HepG2 (cell line): ENCODE measurements around the gene PIEZO1. TPM values are rescaled to one million over a fixed set of nuclear protein-coding genes. Genes with fewer than 3 reads are reported as not detected.
A peak's percentile ranks its signal among the peaks of the same experiment; 100 is the strongest.

Experiments used
- CAMTA2 ChIP-seq: sonication (generic); formaldehyde crosslinking; IDR thresholded peaks from 2 replicates; pipeline ENCODE4 v1.4.0; 2020; ENCODE audit warnings: mild to moderate bottlenecking, missing genetic modification reagents, borderline replicate concordance
- EP300 ChIP-seq, 3 experiments: sonication (generic) in 1 of 3; formaldehyde crosslinking in 1 of 3; IDR thresholded peaks; 2 replicates each; pipeline versions ENCODE4 v1.5.1 to v1.6.1; 2011 to 2020; ENCODE audit warnings: low read depth in 2 of 3, low read length in 2 of 3, borderline replicate concordance in 1 of 3, improper control_type of control experiment in 1 of 3, mild to moderate bottlenecking in 1 of 3, missing genetic modification reagents in 1 of 3, moderate library complexity in 1 of 3
- GABPB1 ChIP-seq: IDR thresholded peaks from 2 replicates; pipeline ENCODE4 v1.6.1; 2016; ENCODE audit warnings: mild to moderate bottlenecking, missing genetic modification reagents, moderate library complexity, missing compliant biosample characterization
- HIVEP1 ChIP-seq: sonication (generic); formaldehyde crosslinking; IDR thresholded peaks from 2 replicates; pipeline ENCODE4 v1.4.0; 2020; ENCODE audit warnings: mild to moderate bottlenecking, missing genetic modification reagents
- HNRNPL ChIP-seq: fragments of 200-400 bp; formaldehyde crosslinking; IDR thresholded peaks from 2 replicates; pipeline ENCODE4 v1.6.1; 2017; ENCODE audit warnings: mild to moderate bottlenecking, low read depth, low read length
- MED13 ChIP-seq: sonication (generic); formaldehyde crosslinking; IDR thresholded peaks from 2 replicates; pipeline ENCODE4 v1.5.0; 2020; ENCODE audit warnings: missing genetic modification reagents
- PHF21A ChIP-seq: sonication (generic); formaldehyde crosslinking; IDR thresholded peaks from 2 replicates; pipeline ENCODE4 v1.5.0; 2020; ENCODE audit warnings: mild to moderate bottlenecking, missing genetic modification reagents
- POLR2AphosphoS5 ChIP-seq: IDR thresholded peaks from 2 replicates; pipeline ENCODE4 v1.6.1; 2012; ENCODE audit warnings: low read depth, low read length
- RBM39 ChIP-seq: fragments of 200-400 bp; formaldehyde crosslinking; IDR thresholded peaks from one replicate; pipeline ENCODE4 v1.6.1; 2018; ENCODE audit warnings: antibody characterized with exemption, mild to moderate bottlenecking, low read depth, low read length; ENCODE audit not compliant: poor library complexity, severe bottlenecking
- ZFX ChIP-seq: sonication (generic); formaldehyde crosslinking; IDR thresholded peaks from 2 replicates; pipeline ENCODE4 v1.4.0; 2020; ENCODE audit warnings: mild to moderate bottlenecking, low read depth, missing genetic modification reagents, moderate library complexity
- ZNF253 ChIP-seq: sonication (generic); formaldehyde crosslinking; IDR thresholded peaks from 2 replicates; pipeline ENCODE4 v1.8.0; 2022; ENCODE audit warnings: mild to moderate bottlenecking, missing genetic modification reagents, borderline replicate concordance
- ZNF556 ChIP-seq: sonication (generic); formaldehyde crosslinking; IDR thresholded peaks from 2 replicates; pipeline ENCODE4 v1.4.0; 2020; ENCODE audit warnings: mild to moderate bottlenecking, missing genetic modification reagents, borderline replicate concordance
- ZNF883 ChIP-seq: sonication (generic); formaldehyde crosslinking; IDR thresholded peaks from 2 replicates; pipeline ENCODE4 v1.5.1; 2020; ENCODE audit warnings: mild to moderate bottlenecking, missing genetic modification reagents; ENCODE audit errors: not compliant biosample characterization
- polyA plus RNA-seq, 8 experiments: library from polyadenylated mRNA; depleted of rRNA in 3 of 8; stranded (reverse) in 7 of 8; unstranded in 1 of 8; fragments of >200 nt; fragmentation: Illumina TruSeq in 4 of 8; extraction: Trizol in 4 of 8; gene quantifications; 2 replicates each; pipeline versions ENCODE4 v1.2.1 to v1.2.3, GENCODE V29; 2011 to 2016; ENCODE audit warnings: low read depth in 4 of 8, missing spikeins in 1 of 8, mixed read lengths in 1 of 8; ENCODE audit not compliant: insufficient read depth in 1 of 8
- total RNA-seq, 5 experiments: library from RNA; depleted of rRNA; stranded (reverse); fragments of >200 nt; fragmentation: Illumina TruSeq; extraction: Trizol; gene quantifications; 2 replicates each; pipeline ENCODE4 v1.2.3, GENCODE V29; 2016; ENCODE audit warnings: low read depth in 1 of 5
- TF ChIP-seq, protein P1 (sequence below): sonication (generic); formaldehyde crosslinking; IDR thresholded peaks from 2 replicates; pipeline ENCODE4 v1.4.0; 2020; ENCODE audit warnings: mild to moderate bottlenecking, missing genetic modification reagents
- TF ChIP-seq, protein P2 (sequence below): sonication (generic); formaldehyde crosslinking; IDR thresholded peaks from 2 replicates; pipeline ENCODE4 v1.4.0; 2020; ENCODE audit warnings: mild to moderate bottlenecking, missing genetic modification reagents
- TF ChIP-seq, protein P3 (sequence below): sonication (generic); formaldehyde crosslinking; IDR thresholded peaks from 2 replicates; pipeline ENCODE4 v1.4.0; 2020; ENCODE audit warnings: missing genetic modification reagents
- TF ChIP-seq, protein P4 (sequence below): sonication (generic); formaldehyde crosslinking; IDR thresholded peaks from 2 replicates; pipeline ENCODE4 v1.8.0; 2022; ENCODE audit warnings: mild to moderate bottlenecking, missing genetic modification reagents, borderline replicate concordance

The PIEZO1 gene
- total and polyA plus RNA-seq, 2 of the 13 experiments (the other 11 are each of a cell fraction or from before 2014, with no cell fraction given): 67.9 to 85.0 TPM

DNA sequence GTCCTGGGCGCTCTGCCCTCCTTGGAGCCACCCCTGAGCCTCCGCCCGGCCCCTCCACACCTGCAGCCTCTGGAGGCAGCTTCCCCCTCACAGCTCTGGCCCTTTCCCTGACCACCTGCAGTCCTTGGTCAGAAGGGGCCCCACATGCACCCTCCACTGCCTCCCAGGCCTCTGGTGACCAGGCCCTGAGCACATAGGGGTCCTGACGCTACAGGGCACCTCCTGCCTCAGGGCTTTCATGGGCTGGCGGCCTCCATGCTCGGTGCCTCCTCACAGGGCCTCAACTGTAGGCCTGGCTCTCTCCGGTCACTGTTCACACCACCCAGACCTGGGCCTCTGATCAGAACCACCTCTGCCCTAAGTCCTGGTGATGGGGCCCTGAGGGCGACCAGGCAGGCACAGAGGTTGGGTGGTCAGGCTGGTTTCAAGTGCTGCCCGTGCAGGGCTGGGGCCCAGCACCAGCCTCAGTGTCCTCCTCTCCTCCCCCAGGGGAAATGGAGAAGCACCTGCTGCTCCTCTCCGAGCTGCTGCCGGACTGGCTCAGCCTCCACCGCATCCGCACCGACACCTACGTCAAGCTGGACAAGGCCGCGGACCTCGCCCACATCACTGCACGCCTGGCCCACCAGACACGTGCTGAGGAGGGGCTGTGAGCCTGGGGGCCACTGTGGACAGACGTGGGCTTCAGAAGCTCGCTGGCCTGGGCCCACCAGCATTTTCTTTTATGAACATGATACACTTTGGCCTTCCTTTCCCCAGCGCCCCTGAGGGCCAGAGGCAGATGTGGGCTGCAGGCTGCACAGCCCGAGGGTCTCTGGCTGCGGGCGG is 22.8 kb upstream of the PIEZO1 start (continued):
- TF ChIP-seq CAMTA2: 0 out of 2 replicates have a peak, but pooled peaks have one; percentile 66
- TF ChIP-seq RBM39: peak; percentile 0
- peak; percentile 2; the same call in 1 of the 2 replicates for TF ChIP-seq GABPB1 (CRISPR knock-in tag)
- TF ChIP-seq HNRNPL: peak; percentile 67
- TF ChIP-seq ZNF556: 0 out of 2 replicates have a peak, but pooled peaks have one; percentile 14
- TF ChIP-seq PHF21A (CRISPR knock-in tag): no peak
- TF ChIP-seq, protein P1, sequence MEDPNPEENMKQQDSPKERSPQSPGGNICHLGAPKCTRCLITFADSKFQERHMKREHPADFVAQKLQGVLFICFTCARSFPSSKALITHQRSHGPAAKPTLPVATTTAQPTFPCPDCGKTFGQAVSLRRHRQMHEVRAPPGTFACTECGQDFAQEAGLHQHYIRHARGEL (CRISPR knock-in tag): peak; percentile 48; the same call in 1 of the 2 replicates
- peak; percentile 18; the same call in 1 of the 2 replicates for TF ChIP-seq ZFX (CRISPR knock-in tag)
- peak; percentile 15; the same call in 1 of the 2 replicates for TF ChIP-seq POLR2AphosphoS5
- TF ChIP-seq EP300 (IDR thresholded peaks at IDR 0.05; ENCODE audit: low read depth in 2 of 2, low read length in 2 of 2): no peak
- TF ChIP-seq EP300 (CRISPR knock-in tag; IDR thresholded peaks at IDR 0.05; ENCODE audit: borderline replicate concordance): no peak
- TF ChIP-seq, protein P2, sequence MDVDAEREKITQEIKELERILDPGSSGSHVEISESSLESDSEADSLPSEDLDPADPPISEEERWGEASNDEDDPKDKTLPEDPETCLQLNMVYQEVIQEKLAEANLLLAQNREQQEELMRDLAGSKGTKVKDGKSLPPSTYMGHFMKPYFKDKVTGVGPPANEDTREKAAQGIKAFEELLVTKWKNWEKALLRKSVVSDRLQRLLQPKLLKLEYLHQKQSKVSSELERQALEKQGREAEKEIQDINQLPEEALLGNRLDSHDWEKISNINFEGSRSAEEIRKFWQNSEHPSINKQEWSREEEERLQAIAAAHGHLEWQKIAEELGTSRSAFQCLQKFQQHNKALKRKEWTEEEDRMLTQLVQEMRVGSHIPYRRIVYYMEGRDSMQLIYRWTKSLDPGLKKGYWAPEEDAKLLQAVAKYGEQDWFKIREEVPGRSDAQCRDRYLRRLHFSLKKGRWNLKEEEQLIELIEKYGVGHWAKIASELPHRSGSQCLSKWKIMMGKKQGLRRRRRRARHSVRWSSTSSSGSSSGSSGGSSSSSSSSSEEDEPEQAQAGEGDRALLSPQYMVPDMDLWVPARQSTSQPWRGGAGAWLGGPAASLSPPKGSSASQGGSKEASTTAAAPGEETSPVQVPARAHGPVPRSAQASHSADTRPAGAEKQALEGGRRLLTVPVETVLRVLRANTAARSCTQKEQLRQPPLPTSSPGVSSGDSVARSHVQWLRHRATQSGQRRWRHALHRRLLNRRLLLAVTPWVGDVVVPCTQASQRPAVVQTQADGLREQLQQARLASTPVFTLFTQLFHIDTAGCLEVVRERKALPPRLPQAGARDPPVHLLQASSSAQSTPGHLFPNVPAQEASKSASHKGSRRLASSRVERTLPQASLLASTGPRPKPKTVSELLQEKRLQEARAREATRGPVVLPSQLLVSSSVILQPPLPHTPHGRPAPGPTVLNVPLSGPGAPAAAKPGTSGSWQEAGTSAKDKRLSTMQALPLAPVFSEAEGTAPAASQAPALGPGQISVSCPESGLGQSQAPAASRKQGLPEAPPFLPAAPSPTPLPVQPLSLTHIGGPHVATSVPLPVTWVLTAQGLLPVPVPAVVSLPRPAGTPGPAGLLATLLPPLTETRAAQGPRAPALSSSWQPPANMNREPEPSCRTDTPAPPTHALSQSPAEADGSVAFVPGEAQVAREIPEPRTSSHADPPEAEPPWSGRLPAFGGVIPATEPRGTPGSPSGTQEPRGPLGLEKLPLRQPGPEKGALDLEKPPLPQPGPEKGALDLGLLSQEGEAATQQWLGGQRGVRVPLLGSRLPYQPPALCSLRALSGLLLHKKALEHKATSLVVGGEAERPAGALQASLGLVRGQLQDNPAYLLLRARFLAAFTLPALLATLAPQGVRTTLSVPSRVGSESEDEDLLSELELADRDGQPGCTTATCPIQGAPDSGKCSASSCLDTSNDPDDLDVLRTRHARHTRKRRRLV (CRISPR knock-in tag): no peak
- 0 out of 2 replicates have a peak, but pooled peaks have one; percentile 24 for TF ChIP-seq MED13 (CRISPR knock-in tag)
- TF ChIP-seq ZNF253 (CRISPR knock-in tag): 0 out of 2 replicates have a peak, but pooled peaks have one; percentile 12
- TF ChIP-seq ZNF883 (CRISPR knock-in tag): no peak
- 0 out of 2 replicates have a peak, but pooled peaks have one; percentile 11 for TF ChIP-seq HIVEP1 (CRISPR knock-in tag)
- TF ChIP-seq, protein P3, sequence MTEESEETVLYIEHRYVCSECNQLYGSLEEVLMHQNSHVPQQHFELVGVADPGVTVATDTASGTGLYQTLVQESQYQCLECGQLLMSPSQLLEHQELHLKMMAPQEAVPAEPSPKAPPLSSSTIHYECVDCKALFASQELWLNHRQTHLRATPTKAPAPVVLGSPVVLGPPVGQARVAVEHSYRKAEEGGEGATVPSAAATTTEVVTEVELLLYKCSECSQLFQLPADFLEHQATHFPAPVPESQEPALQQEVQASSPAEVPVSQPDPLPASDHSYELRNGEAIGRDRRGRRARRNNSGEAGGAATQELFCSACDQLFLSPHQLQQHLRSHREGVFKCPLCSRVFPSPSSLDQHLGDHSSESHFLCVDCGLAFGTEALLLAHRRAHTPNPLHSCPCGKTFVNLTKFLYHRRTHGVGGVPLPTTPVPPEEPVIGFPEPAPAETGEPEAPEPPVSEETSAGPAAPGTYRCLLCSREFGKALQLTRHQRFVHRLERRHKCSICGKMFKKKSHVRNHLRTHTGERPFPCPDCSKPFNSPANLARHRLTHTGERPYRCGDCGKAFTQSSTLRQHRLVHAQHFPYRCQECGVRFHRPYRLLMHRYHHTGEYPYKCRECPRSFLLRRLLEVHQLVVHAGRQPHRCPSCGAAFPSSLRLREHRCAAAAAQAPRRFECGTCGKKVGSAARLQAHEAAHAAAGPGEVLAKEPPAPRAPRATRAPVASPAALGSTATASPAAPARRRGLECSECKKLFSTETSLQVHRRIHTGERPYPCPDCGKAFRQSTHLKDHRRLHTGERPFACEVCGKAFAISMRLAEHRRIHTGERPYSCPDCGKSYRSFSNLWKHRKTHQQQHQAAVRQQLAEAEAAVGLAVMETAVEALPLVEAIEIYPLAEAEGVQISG (CRISPR knock-in tag): peak; percentile 45
- TF ChIP-seq, protein P4, sequence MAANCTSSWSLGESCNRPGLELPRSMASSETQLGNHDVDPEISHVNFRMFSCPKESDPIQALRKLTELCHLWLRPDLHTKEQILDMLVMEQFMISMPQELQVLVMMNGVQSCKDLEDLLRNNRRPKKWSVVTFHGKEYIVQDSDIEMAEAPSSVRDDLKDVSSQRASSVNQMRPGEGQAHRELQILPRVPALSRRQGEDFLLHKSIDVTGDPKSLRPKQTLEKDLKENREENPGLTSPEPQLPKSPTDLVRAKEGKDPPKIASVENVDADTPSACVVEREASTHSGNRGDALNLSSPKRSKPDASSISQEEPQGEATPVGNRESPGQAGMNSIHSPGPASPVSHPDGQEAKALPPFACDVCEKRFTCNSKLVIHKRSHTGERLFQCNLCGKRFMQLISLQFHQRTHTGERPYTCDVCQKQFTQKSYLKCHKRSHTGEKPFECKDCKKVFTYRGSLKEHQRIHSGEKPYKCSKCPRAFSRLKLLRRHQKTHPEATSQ (CRISPR knock-in tag): 0 out of 2 replicates have a peak, but pooled peaks have one; percentile 37
